Stimulated activated CD8-positive, alpha-beta memory T cell treated with anti-CD3 and anti-CD28 coated beads, Interleukin-4, amount 100 ng/mL, for 48 hours (primary cell): ENCODE measurements around the gene RBFOX2.
"Not testable (repeated sequence)": the region's sequence is repeated elsewhere in the genome, so short reads cannot be mapped to it uniquely, and the experiment has no call there.

Experiments used
- DNase-seq: peaks from one replicate; pipeline ENCODE4 v3.0.0-alpha.2; 2020

The RBFOX2 gene

DNA sequence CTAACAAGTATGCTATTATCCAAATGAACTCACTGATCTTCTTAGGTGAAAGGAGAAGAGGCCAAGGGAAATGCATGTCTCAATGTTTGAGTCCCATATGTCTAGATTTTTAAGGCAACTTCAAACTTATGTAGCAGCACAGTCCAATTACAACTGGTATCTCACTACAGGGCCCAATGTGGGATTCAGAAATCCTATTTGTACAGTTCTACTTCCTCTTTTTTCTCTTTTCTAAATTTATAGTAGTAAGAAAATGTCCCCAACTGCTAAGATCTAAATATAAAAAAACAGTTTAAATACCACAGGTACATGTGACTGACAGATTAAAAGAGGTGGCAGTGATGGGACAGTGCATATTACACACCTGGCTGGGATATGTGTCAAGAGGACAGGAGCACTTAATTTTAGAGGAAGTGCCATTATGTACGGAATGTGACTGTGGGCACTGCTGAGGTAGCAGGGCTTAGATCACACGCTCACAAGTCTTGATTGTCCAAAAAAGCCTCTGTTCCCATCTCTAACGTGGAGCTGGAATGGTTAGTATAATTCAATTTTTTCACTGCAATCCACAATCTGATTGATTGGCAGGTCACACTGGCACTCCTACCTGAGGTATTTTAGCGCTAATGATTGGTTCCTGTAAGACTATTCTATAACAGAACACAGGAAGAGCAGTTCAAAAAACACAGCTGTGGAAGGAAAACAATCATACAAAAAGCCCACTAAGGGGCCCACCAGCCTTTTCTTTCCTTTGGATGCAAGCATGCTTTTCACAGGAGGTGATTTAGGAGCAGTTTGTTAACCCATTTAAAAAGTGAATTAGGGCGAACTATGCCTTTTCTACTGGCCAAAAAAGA, 276.4 kb downstream of the RBFOX2 start:
- no peak for DNase-seq

GRCh38 chr22:35749808-35750207, 278.8 kb downstream of the RBFOX2 start:
- DNase-seq, result no peak

GRCh38 chr22:35746946-35747703, 281.5 kb downstream of the RBFOX2 start:
- no peak for DNase-seq

- no peak for DNase-seq
Observed at GRCh38 chr22:35746248-35746647, 282.4 kb downstream of the RBFOX2 start.

GRCh38 chr22:35743326-35743860, 285.2 kb downstream of the RBFOX2 start:
- no peak for DNase-seq

DNA sequence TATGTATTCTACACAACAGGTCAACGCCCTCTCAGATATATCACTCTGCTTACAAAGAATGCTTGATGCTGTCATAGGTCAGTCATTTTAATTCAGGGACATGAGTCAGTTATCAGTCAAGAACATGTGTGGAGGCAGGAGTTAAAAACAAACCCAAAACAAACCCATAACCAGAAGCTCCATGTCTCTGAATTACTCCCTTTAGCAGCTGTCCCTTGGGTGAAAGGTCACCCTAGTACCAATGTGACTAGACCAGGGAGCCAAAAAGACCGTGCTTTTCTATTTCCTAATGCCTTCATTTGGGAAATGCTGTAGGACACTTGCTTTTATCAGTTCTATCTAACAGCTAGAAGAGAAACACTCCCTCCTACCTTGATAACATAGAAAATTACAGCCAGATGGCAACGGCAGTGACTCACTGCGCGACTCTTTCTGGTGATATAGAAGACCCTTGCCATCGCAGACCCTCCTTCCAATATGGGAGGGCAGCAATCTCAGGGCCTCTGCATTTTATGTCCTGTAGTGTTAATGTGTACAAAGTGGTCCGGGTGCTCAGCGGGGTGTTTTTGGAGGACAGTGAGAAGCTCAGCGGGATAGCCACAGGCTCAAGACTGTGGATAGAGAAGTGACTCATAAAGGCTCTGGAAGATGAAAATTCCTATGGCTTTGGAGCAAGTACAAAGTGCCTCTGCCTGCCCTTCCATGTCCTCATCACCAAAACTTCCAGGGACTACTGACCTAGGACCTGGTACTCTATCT, 286.1 kb downstream of the RBFOX2 start:
- DNase-seq, result no peak

GRCh38 chr22:35740616-35741015, 288.0 kb downstream of the RBFOX2 start:
- no peak for DNase-seq

DNA sequence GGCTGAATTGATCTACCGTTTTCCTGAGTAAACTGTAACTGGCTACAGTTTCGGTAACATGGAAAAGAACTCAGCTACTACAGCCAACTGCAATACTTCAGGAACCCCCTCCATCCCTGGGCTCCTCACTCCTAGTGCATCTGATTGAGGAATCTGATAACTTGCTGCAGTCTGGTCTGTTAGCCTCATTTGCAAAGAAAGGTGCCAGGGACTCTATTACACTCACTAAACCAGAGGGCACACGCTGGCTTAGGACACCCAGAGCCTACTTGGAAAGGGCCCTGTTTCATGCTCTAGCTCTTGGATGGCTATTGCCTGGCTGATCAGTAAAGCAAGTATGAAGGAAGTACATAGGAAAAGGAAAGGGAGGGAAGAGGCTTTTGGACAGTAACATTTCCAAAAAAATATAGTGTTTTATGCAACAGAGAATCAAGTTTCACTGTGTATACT, 288.7 kb downstream of the RBFOX2 start:
- no peak for DNase-seq

DNA sequence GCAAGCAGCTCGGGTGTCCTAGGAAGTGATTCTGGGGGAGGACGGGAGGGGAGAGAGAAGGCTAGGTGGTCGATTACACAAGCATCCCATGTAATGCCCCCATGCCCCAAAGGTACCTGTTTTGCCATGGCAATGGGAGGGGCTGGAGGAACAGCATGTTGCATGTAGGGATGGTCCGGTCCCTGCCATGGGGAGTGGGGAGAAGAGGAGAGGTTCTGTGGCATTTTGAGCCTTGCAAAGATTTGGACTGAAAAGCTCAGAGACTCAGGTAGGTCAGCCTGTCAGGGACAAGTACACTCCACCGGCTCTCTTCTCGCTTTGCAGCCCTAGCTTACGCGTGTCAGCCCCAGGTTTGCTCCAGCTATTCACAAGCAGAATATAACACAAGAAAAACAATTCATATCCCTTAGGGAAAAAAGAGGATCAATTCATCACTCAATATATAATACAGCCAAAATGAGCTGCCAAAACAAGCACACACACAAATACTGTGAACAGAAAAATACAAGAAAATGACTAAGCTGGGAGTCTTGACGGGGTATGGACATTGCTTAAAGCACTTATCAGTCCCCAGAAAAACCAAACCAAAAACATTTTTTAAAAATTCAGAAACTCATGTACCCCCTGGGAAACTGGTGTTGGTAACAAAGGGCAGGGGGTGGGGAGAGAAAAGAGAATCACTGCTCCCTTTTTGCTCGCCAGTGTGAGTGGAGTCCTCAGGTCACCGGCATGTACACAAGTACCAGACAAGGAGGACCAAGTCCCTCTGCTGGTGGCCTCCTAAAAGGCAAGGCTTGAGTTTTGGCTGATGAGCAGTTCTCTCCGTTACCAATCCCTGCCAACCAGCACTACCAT, 289.3 kb downstream of the RBFOX2 start:
- DNase-seq, result no peak

DNA sequence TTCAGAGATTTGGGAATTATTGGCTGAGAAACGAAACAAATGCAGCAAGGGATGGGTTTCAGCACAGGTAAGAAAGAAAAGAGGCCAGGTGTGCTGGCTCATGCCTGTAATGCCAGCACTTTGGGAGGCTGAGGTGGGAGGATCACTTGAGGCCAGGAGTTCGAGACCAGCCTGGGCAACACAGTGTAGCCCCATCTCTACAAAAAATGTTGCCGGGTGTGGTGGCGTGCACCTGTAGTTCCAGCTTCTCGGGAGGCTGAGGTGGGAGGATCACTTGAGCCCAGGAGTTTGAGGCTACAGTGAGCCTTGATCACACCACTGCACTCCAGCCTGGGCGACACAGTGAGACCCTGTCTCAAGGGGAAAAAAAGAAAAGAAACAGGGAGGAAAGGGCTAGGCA, 290.7 kb downstream of the RBFOX2 start:
- DNase-seq, result not testable (repeated sequence)

DNA sequence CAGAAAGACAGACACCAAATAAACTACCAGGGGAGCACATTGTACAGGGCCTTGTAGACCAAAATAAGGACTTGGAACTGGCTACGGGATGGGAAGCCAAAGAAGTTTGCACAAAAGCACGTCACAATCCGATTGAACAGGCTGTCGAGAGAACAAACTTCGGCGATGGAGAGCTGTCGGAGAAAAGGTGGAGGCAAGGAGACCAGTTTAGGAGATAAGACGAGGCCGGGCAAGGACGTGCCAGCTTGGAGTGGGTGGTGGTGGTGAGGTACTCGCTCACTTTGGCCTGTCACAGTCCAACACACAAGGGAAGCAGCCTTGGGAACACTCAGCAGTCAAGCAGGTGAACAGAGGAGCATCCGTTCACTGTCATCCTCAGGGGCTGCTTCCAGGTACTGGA, 291.9 kb downstream of the RBFOX2 start:
- no peak for DNase-seq

DNA sequence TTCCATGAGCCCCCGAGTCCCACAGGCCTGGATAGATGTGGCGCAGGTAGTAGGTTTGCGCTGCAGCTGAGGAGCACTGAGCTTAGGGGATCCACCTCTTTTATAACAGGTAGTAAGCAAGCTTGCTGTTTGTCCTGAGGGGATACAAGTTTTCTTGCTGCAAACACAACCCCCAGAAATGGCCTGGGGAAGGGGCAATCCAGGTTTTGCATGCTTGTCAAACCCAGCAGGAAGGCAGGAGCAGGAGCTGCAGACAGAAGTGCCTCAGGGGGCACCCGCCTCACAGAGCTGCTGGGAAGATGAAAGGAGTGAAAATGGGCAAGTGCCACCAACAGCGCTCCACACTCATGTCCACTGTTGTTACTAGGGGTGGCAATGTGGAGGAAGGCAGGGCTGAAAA, 292.5 kb downstream of the RBFOX2 start:
- DNase-seq, result no peak

DNA sequence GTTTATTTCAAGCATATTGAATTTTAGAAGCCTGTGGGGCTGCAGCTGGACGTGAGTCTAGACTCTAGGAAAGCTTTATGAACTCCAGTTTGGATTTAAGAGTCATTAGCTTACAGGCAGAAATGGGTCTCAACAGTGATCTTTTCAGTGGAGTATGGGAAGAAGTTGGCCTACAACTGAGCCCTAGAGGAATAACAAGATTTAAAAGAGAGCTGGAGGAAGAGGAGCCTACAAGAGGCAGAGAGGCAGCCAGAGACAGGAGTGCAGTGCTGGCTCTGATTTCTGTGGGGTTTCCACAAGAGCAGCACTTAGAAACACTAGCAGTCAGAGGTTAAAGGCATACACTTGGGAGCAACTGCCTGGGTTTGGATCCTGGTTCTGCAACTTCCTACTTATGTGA, 293.1 kb downstream of the RBFOX2 start:
- no peak for DNase-seq

- DNase-seq, result no peak
Observed at GRCh38 chr22:35734517-35734827, 294.2 kb downstream of the RBFOX2 start.

GRCh38 chr22:35733791-35734516, 294.7 kb downstream of the RBFOX2 start:
- DNase-seq, result no peak

GRCh38 chr22:35733036-35733435, 295.6 kb downstream of the RBFOX2 start:
- DNase-seq, result no peak

DNA sequence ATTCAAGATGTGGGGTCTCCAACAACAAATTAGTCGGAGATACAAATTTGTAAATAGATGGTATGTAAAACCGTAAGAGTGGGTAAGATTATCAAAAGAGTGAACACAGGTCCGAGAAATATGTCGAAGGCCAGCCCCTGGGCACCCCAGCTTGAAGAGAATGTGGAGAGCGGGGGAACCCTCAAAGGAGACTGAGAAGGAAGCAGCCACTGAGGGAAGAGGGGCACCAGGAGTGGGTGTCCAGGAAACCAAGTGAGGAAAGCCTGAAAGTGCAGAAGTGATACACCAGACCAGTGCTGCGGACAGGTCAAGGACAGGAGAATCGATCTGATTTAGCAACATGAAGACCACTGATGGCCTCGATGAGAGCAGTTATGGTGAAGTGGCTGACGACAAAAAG, 296.5 kb downstream of the RBFOX2 start:
- no peak for DNase-seq

GRCh38 chr22:35731321-35731720, 297.3 kb downstream of the RBFOX2 start:
- no peak for DNase-seq

DNA sequence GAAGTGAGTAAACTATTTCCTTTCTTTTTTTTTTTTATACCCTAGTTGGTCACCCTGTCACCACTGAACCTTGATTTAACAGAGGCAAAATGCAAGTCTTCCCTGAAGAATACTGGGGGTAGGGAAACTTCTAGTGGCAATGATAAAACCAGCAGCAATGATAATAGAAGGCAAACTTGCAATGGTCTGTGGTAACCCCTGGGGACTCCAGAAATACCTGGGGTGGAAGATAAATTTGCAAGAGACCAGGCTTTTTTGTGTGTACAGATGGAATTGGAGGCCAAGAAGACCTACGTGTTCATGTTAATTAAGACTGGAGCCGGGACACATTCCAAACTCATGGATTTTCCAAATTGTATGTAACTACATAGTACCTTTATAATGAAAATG, 299.3 kb downstream of the RBFOX2 start:
- DNase-seq, result no peak

GRCh38 chr22:35728639-35729308, 299.9 kb downstream of the RBFOX2 start:
- no peak for DNase-seq

GRCh38 chr22:35727436-35727835, 301.2 kb downstream of the RBFOX2 start:
- DNase-seq, result no peak
